ENCODE results near the gene ZNF732. TPM values are rescaled to one million over a fixed set of nuclear protein-coding genes. Genes with fewer than 3 reads are reported as not detected.
A peak's percentile ranks its signal among the peaks of the same experiment; 100 is the strongest.
"Not testable (repeated sequence)": the region's sequence is repeated elsewhere in the genome, so short reads cannot be mapped to it uniquely, and the experiment has no call there.

The ZNF732 gene
- polyA plus RNA-seq (ENCODE audit: insufficient read length): 0.89 TPM

- DNase-seq: peak; percentile 73
Observed at GRCh38 chr4:304969-305680, at the start of gene ZNF732. Gene ZNF732 (minus strand): TSS chr4:305474. CDS start chr4:305310, 164 bp downstream.

GRCh38 chr4:340011-340410 lies 34.7 kb upstream of the ZNF732 start:
- no peak for DNase-seq

- no peak for DNase-seq
Observed at GRCh38 chr4:338759-339097, 33.5 kb upstream of the ZNF732 start.

GRCh38 chr4:337932-338758 lies 32.9 kb upstream of the ZNF732 start:
- DNase-seq: no peak

- peak; percentile 97 for DNase-seq
Observed at GRCh38 chr4:337143-337931, 32.1 kb upstream of the ZNF732 start, which contains the start of gene ZNF141. Gene ZNF141 (plus strand): TSS chr4:337814. CDS start chr4:337984, 170 bp downstream.

GRCh38 chr4:336893-337142 lies 31.5 kb upstream of the ZNF732 start:
- DNase-seq: no peak

- DNase-seq: peak; percentile 42
Observed at GRCh38 chr4:336099-336892, 31.0 kb upstream of the ZNF732 start.

- DNase-seq: no peak
Observed at GRCh38 chr4:335515-335914, 30.2 kb upstream of the ZNF732 start.

- no peak for DNase-seq
Observed at GRCh38 chr4:328729-329128, 23.5 kb upstream of the ZNF732 start.

GRCh38 chr4:314296-314903 lies 9.1 kb upstream of the ZNF732 start:
- DNase-seq: no peak

- no peak for DNase-seq
Observed at GRCh38 chr4:309807-310206, 4.5 kb upstream of the ZNF732 start.

GRCh38 chr4:306551-306961 lies 1.3 kb upstream of the ZNF732 start:
- no peak for DNase-seq

- not testable (repeated sequence) for DNase-seq
Observed at GRCh38 chr4:304516-304915, 758 bp downstream of the ZNF732 start.

- DNase-seq: no peak
Observed at GRCh38 chr4:302381-302780, 2.9 kb downstream of the ZNF732 start.

GRCh38 chr4:294732-295131 lies 10.5 kb downstream of the ZNF732 start:
- no peak for DNase-seq

- DNase-seq: no peak
Observed at GRCh38 chr4:288891-289290, 16.4 kb downstream of the ZNF732 start.

- no peak for DNase-seq
Observed at GRCh38 chr4:273309-274017, 31.8 kb downstream of the ZNF732 start.

GRCh38 chr4:271492-272103 lies 33.7 kb downstream of the ZNF732 start:
- DNase-seq: no peak

- not testable (repeated sequence) for DNase-seq
Observed at GRCh38 chr4:259240-259639, 46.0 kb downstream of the ZNF732 start.

- no peak for DNase-seq
Observed at GRCh38 chr4:256492-256891, 48.8 kb downstream of the ZNF732 start.

Data from hindlimb muscle (tissue), 1 donor.